Thyroid gland (tissue), 4 donors: ENCODE results near the gene MAP7D1.

Experiments
- POLR2A ChIP-seq, 2 donors: fragments of 450-650 bp; IDR thresholded peaks; one replicate each; pipeline ENCODE4 v1.6.1; 2017; ENCODE audit warnings: antibody characterized with exemption in 2 of 2, mild to moderate bottlenecking in 2 of 2, moderate library complexity in 1 of 2
- TF ChIP-seq, protein P1 (sequence below), 6 experiments: fragments of 200-600 bp in 3 of 6; fragments of 450-650 bp in 3 of 6; sonication (generic) in 3 of 6; IDR thresholded peaks; one replicate each; pipeline ENCODE4 v1.5.1; 2016 to 2019; ENCODE audit warnings: antibody characterized with exemption in 6 of 6, mild to moderate bottlenecking in 2 of 6, inconsistent platforms in 1 of 6, moderate library complexity in 1 of 6

DNA sequence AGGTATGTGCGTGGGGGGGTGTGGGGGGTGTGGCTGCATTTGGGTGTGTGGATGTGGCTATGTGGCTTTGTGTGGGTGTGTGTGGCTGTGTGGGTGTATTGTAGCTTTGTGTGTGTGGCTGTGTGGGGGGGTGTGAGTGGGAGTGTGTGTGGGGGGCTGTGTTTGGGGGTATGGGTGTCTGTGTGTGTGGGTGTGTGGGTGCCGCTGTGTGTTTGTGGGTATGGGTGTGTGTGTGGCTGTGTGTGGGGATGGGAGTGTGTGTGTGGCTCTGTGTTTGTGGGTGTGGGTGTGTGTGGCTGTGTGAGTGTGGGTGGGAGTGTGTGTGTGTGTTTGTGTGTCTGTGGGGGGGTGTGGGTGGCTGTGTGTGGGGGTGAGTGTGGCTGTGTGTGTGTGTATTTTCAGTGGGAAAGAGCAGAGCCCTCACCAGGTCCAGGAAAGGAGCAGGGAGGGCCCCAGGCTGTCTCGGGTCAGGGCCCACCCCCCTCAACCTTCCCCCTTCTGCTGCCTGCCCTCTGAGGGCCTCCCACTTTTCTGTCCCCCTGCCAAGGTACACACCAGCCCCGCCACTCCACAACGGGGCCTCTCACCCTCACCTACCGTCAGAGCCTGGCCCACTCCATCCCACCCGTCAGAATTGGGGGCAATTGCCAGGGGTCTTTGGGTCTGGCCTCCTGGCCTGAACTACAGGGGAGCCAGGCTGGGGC lies 29.0 kb upstream of the MAP7D1 start:
- TF ChIP-seq, protein P1, sequence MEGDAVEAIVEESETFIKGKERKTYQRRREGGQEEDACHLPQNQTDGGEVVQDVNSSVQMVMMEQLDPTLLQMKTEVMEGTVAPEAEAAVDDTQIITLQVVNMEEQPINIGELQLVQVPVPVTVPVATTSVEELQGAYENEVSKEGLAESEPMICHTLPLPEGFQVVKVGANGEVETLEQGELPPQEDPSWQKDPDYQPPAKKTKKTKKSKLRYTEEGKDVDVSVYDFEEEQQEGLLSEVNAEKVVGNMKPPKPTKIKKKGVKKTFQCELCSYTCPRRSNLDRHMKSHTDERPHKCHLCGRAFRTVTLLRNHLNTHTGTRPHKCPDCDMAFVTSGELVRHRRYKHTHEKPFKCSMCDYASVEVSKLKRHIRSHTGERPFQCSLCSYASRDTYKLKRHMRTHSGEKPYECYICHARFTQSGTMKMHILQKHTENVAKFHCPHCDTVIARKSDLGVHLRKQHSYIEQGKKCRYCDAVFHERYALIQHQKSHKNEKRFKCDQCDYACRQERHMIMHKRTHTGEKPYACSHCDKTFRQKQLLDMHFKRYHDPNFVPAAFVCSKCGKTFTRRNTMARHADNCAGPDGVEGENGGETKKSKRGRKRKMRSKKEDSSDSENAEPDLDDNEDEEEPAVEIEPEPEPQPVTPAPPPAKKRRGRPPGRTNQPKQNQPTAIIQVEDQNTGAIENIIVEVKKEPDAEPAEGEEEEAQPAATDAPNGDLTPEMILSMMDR (IDR thresholded peaks at IDR 0.05): no peak
- no peak for TF ChIP-seq POLR2A (IDR thresholded peaks at IDR 0.05)
